ENCODE measurements around the gene TMEM185B. TPM values are rescaled to one million over a fixed set of nuclear protein-coding genes. Genes with fewer than 3 reads are reported as not detected.

Gene TMEM185B
- total and polyA plus RNA-seq, 8 donors, result 18.7 to 29.1 (median 24.8) TPM

DNA sequence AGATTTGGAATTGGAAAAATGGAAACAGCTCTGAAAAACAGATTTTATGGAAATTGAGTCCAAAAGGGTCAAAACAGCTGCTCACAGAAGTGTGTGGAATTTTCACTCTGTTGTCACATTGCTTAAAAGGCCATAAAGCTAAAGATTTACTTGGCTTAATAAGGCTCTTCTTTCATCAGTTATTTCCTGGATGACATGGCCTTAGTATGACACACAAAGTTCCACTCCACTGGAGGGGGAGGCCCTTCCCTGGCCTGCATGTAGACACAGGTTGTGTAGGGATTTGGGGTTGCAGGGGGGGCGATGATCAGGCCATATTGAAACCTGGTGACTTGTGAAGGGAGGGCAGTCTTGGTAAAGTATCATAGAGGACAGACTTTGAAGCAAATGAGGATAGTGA is 34.0 kb downstream of the TMEM185B start:
- H3K4me3 ChIP-seq, result no peak overlapping the region
- intact Hi-C loops (cut with DNase I), result no loop called here
- H3K4me1 ChIP-seq, result no peaks in the 10 kb centered on the region
- H3K27ac ChIP-seq, result no peak overlapping the region
- H3K9me3 ChIP-seq, result peaks cover 0 to 13% of the 10 kb centered on the region in 2 donors
- DNase-seq (no peak), ATAC-seq (no peak)
- no peaks in the 10 kb centered on the region for H3K36me3 ChIP-seq
- no peaks in the 10 kb centered on the region for H3K27me3 ChIP-seq
- TF ChIP-seq, protein P1, sequence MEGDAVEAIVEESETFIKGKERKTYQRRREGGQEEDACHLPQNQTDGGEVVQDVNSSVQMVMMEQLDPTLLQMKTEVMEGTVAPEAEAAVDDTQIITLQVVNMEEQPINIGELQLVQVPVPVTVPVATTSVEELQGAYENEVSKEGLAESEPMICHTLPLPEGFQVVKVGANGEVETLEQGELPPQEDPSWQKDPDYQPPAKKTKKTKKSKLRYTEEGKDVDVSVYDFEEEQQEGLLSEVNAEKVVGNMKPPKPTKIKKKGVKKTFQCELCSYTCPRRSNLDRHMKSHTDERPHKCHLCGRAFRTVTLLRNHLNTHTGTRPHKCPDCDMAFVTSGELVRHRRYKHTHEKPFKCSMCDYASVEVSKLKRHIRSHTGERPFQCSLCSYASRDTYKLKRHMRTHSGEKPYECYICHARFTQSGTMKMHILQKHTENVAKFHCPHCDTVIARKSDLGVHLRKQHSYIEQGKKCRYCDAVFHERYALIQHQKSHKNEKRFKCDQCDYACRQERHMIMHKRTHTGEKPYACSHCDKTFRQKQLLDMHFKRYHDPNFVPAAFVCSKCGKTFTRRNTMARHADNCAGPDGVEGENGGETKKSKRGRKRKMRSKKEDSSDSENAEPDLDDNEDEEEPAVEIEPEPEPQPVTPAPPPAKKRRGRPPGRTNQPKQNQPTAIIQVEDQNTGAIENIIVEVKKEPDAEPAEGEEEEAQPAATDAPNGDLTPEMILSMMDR (IDR thresholded peaks at IDR 0.05), result no peak

DNA sequence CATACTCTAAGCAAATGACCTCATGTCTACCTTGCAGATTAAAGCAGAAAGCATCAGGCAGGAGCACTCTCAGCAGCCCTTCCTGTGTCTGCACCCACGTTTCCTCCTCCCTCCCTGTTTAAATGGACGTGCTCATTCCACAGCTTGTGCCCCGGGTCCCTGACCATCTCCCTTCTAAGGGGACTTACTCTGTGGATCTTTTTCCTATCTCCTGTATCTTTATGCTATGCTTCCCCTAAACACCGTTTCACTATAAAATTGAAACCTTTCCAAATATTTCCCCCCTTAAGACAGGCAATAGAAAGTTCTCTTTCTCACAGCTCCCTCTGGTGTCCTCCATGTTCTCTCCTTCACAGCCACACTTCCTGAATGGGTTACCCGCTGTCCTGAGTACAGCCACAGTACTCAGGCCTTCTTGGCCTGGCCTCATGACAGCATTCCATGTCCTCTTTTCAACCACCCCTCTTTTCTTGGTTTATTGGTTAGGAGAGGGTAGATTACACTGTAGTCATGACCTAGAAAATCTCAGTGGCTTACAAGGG is 41.1 kb downstream of the TMEM185B start:
- no peaks in the 10 kb centered on the region for H3K36me3 ChIP-seq
- H3K27ac ChIP-seq, result no peak overlapping the region
- peaks cover 0 to 9% of the 10 kb centered on the region in 2 donors for H3K4me1 ChIP-seq
- ATAC-seq, result no peak
- intact Hi-C loops (cut with DNase I), result no loop called here
- DNase-seq, result no peak
- TF ChIP-seq, protein P1 (IDR thresholded peaks at IDR 0.05), result no peak
- no peaks in the 10 kb centered on the region for H3K27me3 ChIP-seq
- no peaks in the 10 kb centered on the region for H3K9me3 ChIP-seq
- H3K4me3 ChIP-seq, result no peak overlapping the region

DNA sequence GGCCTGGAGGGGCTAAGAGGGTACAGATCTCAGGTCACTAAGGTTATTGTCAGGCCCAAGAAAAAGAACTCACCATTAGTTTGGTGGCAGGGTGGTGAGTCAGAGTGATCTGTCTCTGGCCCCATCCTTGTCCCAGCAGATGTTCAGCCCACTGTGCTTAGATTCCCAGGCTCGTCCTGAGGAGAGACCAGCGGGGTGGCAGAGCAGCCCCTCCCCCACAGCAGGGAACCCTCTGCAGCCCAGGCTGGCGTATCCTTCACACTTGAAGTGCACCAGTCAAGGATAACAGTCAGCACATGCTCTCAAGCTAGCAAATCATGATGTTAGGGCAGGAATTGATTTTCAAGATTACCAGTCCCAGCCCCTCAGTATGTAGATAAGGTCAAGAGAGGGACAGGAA is 43.1 kb downstream of the TMEM185B start:
- Histone ChIP-seq H3K36me3 (no peaks in the 10 kb centered on the region), H3K27ac (no peak overlapping the region), H3K9me3 (no peaks in the 10 kb centered on the region), H3K4me3 (no peak overlapping the region), H3K27me3 (no peaks in the 10 kb centered on the region), H3K4me1 (peaks cover 0 to 14% of the 10 kb centered on the region in 2 donors)
- no peak for ATAC-seq
- TF ChIP-seq, protein P1 (IDR thresholded peaks at IDR 0.05), result no peak
- no peak for DNase-seq
- intact Hi-C loops (cut with DNase I), result no loop called here

DNA sequence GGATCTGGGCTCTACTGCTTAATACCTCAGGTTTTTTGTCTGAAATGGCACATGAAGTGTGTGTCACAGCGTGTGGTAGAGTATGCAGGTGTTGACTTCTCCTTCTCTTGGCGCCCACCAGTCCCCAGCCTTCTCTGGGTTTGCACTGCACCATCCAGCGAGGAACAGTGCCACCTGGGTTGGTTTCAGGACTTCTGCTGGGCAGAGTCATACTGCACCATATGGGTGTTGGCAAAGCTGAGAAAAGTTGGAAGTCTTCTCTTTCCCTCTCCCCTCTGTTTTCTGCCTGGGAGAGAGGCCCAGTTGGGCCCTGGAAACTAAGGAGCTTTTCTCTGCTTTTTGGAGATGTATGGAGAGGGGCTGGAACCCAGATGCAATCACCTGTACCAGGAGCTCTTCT is 43.8 kb downstream of the TMEM185B start:
- DNase-seq, result no peak
- no peaks in the 10 kb centered on the region for H3K27me3 ChIP-seq
- TF ChIP-seq, protein P1 (IDR thresholded peaks at IDR 0.05), result no peak
- no peak overlapping the region for H3K4me3 ChIP-seq
- H3K9me3 ChIP-seq, result no peaks in the 10 kb centered on the region
- H3K4me1 ChIP-seq, result peaks cover 0 to 20% of the 10 kb centered on the region in 2 donors
- H3K27ac ChIP-seq, result no peak overlapping the region
- no peak for ATAC-seq
- no peaks in the 10 kb centered on the region for H3K36me3 ChIP-seq
- intact Hi-C loops (cut with DNase I), result no loop called here

DNA sequence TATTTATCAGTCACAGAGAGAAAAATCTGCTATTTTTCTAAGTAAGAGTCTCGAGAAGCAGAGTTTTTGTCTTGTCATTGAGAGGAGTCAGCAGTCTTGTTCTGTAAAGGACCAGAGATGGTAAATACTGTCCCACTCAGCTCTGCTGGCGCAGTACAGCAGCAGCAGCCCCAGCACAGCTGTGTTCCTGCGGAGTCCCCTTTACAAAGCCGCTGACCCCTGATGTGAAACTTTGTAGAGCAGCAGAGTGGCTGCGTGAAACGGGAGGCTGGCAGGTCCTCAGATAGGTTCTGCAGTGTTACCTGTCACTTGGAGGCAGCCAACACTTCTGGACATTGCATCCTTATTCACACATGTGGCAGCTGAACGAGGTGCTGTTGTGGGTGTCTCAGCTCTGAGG is 45.2 kb downstream of the TMEM185B start:
- Histone ChIP-seq H3K4me3 (no peak overlapping the region), H3K27ac (peak overlapping the region in 1 of 2 donors; percentile 77)

More for the DNA sequence above, 45.2 kb downstream of the TMEM185B start:
- peaks cover 0 to 22% of the 10 kb centered on the region in 2 donors for H3K4me1 ChIP-seq
- H3K9me3 ChIP-seq, result no peaks in the 10 kb centered on the region
- no peaks in the 10 kb centered on the region for H3K27me3 ChIP-seq
- DNase-seq, result no peak
- TF ChIP-seq, protein P1 (IDR thresholded peaks at IDR 0.05), result no peak
- intact Hi-C loops (cut with DNase I), result no loop called here
- H3K36me3 ChIP-seq, result no peaks in the 10 kb centered on the region
- no peak for ATAC-seq
